Globus pallidus (tissue), 1 donor: Measurements from ENCODE around the gene ELAVL4.
A peak's percentile ranks its signal among the peaks of the same experiment; 100 is the strongest.
"Not testable (repeated sequence)": the region's sequence is repeated elsewhere in the genome, so short reads cannot be mapped to it uniquely, and the experiment has no call there.

Experiments
- DNase-seq: peaks from one replicate; pipeline ENCODE4 v3.0.0-alpha.2; 2015; ENCODE audit warnings: low spot score

Gene ELAVL4

GRCh38 chr1:50126927-50127715 is 18.4 kb downstream of the ELAVL4 start:
- DNase-seq: no peak

GRCh38 chr1:50129201-50129600 is 20.5 kb downstream of the ELAVL4 start:
- no peak for DNase-seq

GRCh38 chr1:50132347-50132894 is 23.7 kb downstream of the ELAVL4 start:
- DNase-seq: no peak

DNA sequence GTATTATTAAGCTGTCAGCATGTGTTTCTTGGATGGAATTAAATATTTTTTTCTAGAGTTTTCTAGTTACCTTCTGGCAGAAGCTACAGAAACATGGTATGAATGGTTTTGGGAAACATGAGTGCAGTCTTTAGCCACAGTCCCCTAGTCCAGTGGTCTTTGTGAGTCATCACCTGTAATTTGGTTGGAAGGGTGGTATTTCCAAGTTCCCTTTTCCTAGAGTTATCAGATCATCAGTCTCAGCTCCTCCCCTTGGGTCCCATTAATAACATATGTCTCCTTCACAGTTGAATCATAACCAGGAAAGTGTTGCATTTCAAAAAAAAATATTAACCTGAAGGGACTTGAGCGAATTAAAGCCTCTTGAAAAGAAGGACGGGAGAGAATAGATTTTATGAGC is 27.0 kb downstream of the ELAVL4 start:
- DNase-seq: no peak

DNA sequence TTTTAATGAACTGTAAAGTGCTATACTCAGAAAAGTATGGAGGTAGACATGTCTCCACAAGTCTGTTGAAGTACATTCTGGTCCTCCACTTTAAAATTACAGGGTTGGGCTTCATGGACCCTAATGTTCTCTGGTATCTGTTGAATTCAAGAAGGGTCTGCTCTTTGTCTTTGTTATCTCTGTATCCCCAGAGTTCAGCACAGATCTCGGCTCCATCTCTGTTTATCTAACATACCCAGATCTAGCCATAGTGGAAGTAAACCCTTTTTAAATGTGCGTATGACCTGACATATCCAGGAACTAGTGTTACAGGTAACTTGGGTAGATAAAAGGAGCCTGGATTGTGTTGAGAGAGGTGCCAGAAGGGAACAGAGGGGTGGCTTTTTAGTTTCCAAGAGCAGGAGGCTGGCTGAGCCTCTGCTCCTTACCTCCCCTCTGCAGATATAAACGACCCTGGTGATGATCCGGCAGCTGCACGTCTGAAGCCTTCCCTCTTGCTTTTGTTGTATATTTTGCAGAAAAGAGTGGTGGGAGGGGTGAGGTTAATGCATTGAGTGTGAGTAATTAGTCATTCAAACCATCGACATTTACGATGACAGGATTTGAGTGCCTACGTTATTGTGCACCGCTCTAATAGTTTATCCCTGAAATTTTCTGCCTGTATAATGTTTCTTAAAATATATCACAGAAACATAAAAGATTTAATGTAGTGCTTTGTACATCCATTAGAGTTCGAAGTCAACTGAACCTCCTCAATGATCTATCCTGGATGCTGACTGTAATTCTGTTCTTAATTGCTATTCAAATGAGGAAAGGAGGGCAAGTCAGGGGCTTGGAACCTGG is 30.8 kb downstream of the ELAVL4 start:
- DNase-seq: no peak

- DNase-seq: no peak
These were observed 31.4 kb downstream of the ELAVL4 start for GRCh38 chr1:50140182-50140447.

- DNase-seq: no peak
These were observed 38.6 kb downstream of the ELAVL4 start for GRCh38 chr1:50147191-50147850.

GRCh38 chr1:50148142-50148923 is 39.6 kb downstream of the ELAVL4 start:
- no peak for DNase-seq

- no peak for DNase-seq
These were observed 43.5 kb downstream of the ELAVL4 start for GRCh38 chr1:50152236-50152635.

DNA sequence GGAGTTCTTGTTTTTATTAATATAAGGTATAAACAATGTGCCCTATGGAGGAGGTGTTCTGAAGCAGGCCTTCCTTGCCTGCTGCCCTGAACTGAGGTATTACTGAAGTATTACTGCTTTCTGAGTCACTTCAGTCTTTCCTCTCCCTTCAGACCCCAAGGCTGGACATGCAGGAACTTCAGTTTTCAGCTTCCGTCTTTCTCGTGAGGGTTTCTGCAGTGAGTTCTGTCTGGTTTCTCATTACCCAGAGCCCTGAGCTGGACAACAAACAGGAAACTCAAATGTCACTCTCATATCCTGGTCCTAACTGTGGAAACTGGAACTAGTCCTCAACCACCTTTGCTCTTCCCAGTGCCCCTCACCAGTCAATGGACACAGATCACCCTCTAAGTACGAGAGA is 46.8 kb downstream of the ELAVL4 start:
- DNase-seq: peak; percentile 38

GRCh38 chr1:50156241-50157010 is 47.7 kb downstream of the ELAVL4 start:
- no peak for DNase-seq

- DNase-seq: no peak
These were observed 48.7 kb downstream of the ELAVL4 start for GRCh38 chr1:50157306-50157941.

DNA sequence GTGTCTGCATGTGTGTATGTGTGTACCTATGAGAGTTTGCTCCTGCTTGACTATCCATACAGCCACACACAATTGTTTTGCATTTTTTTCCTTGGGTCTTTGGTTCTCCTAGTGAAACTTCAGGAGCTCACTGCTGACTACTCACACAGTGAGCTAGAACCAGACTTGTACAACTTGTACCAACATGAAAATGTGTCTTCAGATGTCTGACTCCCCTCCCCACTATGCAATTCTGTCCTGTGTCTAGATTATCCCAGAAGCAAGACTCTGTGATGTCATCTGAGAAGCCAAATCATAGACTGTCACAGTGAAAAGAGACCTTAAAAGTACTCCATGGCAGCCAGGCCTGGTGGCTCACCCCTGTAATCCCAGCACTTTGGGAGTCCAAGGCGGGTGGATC is 49.7 kb downstream of the ELAVL4 start:
- no peak for DNase-seq

DNA sequence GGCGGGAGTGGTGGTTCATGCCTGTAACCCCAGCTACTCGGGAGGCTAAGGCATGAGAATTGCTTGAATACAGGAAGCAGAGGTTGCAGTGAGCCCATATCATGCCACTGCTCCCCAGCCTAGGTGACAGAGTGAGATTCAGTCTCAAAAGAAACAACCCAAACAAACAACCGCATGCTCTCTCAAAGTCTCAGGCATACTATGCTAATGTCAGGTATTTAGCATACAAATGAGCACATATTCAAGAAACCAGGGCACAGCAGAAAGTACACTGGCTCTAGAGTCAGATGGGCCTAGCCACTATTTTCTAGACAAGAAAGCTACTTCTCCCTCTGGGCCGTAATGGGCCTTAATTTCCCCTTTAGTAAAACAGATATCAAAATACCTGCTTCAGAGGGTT is 55.0 kb downstream of the ELAVL4 start:
- DNase-seq: no peak

GRCh38 chr1:50166351-50166750 is 57.6 kb downstream of the ELAVL4 start:
- DNase-seq: not testable (repeated sequence)

GRCh38 chr1:50172299-50172698 is 63.6 kb downstream of the ELAVL4 start:
- no peak for DNase-seq

GRCh38 chr1:50174101-50174500 is 65.4 kb downstream of the ELAVL4 start:
- DNase-seq: no peak

DNA sequence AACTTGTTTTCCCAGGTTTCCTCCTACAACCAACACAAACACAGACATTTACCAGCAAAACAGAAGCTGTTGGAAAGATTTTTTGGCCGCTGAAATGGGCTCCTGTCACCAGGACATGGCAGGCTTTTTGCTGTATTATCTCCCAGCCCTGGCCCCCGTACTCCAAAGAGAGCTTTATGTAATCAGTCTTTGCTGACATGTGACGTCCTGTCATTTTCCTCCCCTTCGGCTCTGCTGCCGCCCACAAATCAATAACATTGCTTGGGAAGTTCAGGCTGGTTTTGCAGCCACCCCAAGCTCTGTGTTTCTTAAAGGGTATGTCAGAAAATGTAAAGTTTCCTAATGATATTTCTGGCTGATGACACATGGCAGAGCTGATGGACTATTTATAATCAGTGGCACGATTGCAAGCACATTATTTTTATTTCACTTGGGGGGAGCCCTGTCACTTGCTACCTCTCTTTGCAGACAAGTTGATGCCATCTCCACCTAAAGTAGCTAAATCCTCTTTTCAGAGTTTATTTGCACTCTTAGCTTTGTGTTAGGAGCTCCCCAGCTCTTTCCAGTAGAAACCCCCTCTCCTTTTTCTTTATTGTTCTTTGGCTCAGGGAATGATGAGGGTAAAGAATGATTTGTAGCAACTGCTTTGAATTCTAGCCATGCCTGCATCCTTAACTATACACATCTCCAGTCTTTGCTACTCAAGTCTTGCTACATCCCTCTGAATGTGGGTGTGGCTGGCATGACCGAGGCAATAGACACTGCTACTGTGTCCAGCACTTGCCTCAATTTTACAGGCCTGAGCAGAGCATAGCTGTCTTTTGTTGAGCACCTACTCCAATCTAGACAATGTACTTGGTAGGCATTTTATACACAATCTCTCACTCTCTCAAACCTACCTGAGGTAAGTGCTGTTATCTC is 67.3 kb downstream of the ELAVL4 start:
- no peak for DNase-seq

- DNase-seq: no peak
These were observed 69.3 kb downstream of the ELAVL4 start for GRCh38 chr1:50177994-50178393.

DNA sequence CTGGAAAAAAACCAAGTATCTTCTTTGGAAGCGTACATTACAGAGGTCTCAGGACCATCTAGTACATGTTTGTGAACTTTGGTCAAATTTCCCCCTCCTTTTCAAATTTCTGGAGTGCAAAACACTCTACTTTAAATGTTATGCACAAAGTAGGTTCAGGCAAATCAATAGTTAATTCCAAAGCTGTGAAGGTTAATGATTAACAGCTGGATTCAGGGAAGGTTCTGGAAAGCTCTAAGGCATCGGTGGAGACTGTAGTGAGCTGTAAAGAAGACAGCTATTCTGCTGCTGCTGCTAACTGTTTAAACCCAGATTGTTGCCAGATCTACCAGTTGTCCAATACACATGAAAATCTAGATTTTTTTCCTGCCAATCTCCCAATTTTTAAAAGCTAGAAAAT is 70.9 kb downstream of the ELAVL4 start:
- no peak for DNase-seq
